K562 (cell line): ENCODE measurements around the gene RAB3D. TPM values are rescaled to one million over a fixed set of nuclear protein-coding genes. Genes with fewer than 3 reads are reported as not detected.

Source experiments
- ATAC-seq: fragments of 200-7000 bp; cut with Tn5 transposase; 3 replicates; pipeline ENCODE4 v1.9.1; 2020; ENCODE audit warnings: moderate library complexity
- BruUV-seq: library from RNA; stranded (reverse); fragments of 400-500 nt; replicated peaks from 2 replicates; lab custom pipeline; 2021; lab: Mats Ljungman, UMichigan
- CTCF ChIA-PET: fragments of 300-600 bp; formaldehyde crosslinking; extraction: SDS; loops from one replicate; lab custom pipeline; 2021; ENCODE audit warnings: low intra/inter-chr PET ratio; lab: Yijun Ruan, JAX
- POLR2A ChIA-PET: fragments of 300-600, 350-650 bp; sonication (Branson Sonifier 250); formaldehyde crosslinking; extraction: SDS; loops from one replicate; lab custom pipeline; 2021; ENCODE audit warnings: antibody characterized with exemption, inconsistent platforms; lab: Yijun Ruan, JAX
- DNase-seq, 4 experiments: peaks; one replicate each; pipeline versions ENCODE4 v3.0.0 to v3.0.0-alpha.2; 2011 to 2018; ENCODE audit warnings: low spot score in 3 of 4, mixed read lengths in 3 of 4; ENCODE audit errors: extremely low read depth in 1 of 4
- FAIRE-seq: peaks from 2 replicates; lab custom pipeline; 2011; peaks lifted over from hg19 to GRCh38; lab: Jason Lieb, UNC
- H2AFZ ChIP-seq: 2 replicates; pipeline ENCODE4 v1.6.0; 2011; ENCODE audit warnings: low read depth, low read length, control low read depth, inconsistent platforms
- H3K27ac ChIP-seq: fragments of 200-600 bp; 3 replicates; pipeline ENCODE4 v1.8.0; 2011; ENCODE audit warnings: low read depth, mild to moderate bottlenecking, control low read depth, inconsistent platforms, low read length, moderate library complexity, mixed read lengths; ENCODE audit errors: extremely low read depth
- H3K27me3 ChIP-seq, 2 experiments: fragments of 300-600 bp in 1 of 2; 2 replicates in 1 of 2; 3 replicates in 1 of 2; pipeline versions ENCODE4 v1.6.0 to v1.8.0; 2011; ENCODE audit warnings: inconsistent platforms in 2 of 2, low read length in 2 of 2, mild to moderate bottlenecking in 1 of 2, mixed read lengths in 1 of 2, moderate library complexity in 1 of 2; ENCODE audit not compliant: control insufficient read depth in 2 of 2, insufficient read depth in 2 of 2
- H3K36me3 ChIP-seq: fragments of 300-600 bp; 3 replicates; pipeline ENCODE4 v1.8.0; 2011; ENCODE audit warnings: mild to moderate bottlenecking, low read length, inconsistent platforms; ENCODE audit not compliant: control insufficient read depth, insufficient read depth
- H3K4me1 ChIP-seq, 2 experiments: fragments of 200-600 bp in 1 of 2; replicated peaks in 1 of 2; 2 replicates in 1 of 2; 3 replicates in 1 of 2; pipeline versions ENCODE4 v1.5.1 to v1.8.0; 2011; ENCODE audit warnings: inconsistent platforms in 2 of 2, low read length in 2 of 2, mild to moderate bottlenecking in 1 of 2, mixed read lengths in 1 of 2, moderate library complexity in 1 of 2; ENCODE audit not compliant: control insufficient read depth in 2 of 2, insufficient read depth in 2 of 2
- H3K4me2 ChIP-seq: 2 replicates; pipeline ENCODE4 v1.6.1; 2011; ENCODE audit warnings: low read length, control low read depth, inconsistent platforms, mixed read lengths; ENCODE audit not compliant: insufficient read depth
- H3K4me3 ChIP-seq: fragments of 200-600 bp; sonication (generic), shearing (Covaris generic); 2 replicates; pipeline ENCODE4 v1.5.1; 2016; ENCODE audit warnings: control low read depth, inconsistent platforms
- H3K79me2 ChIP-seq: fragments of 200-600 bp; 3 replicates; pipeline ENCODE4 v1.8.0; 2011; ENCODE audit warnings: low read length, inconsistent platforms; ENCODE audit not compliant: control insufficient read depth, insufficient read depth
- H3K9ac ChIP-seq, 2 experiments: 2 replicates each; pipeline versions ENCODE4 v1.6.0 to v1.6.1; 2011; ENCODE audit warnings: low read depth in 2 of 2, low read length in 2 of 2, control low read depth in 1 of 2, inconsistent platforms in 1 of 2, mild to moderate bottlenecking in 1 of 2, mixed read lengths in 1 of 2; ENCODE audit not compliant: insufficient read depth in 1 of 2
- H3K9me1 ChIP-seq: one replicate; pipeline ENCODE4 v1.6.0; 2011; ENCODE audit warnings: inconsistent platforms, mild to moderate bottlenecking, low read length, moderate library complexity; ENCODE audit not compliant: control insufficient read depth, insufficient read depth
- H3K9me3 ChIP-seq: replicated peaks from 2 replicates; pipeline ENCODE4 v1.5.1; 2011; ENCODE audit warnings: low read depth, low read length, inconsistent platforms; ENCODE audit not compliant: control insufficient read depth, insufficient read depth
- H4K20me1 ChIP-seq: replicated peaks from 2 replicates; pipeline ENCODE4 v1.6.1; 2011; ENCODE audit warnings: low read length, inconsistent platforms, mixed read lengths; ENCODE audit not compliant: control insufficient read depth, insufficient read depth
- ARID3B ChIP-seq: fragments of 250-450 bp; sonication (Bioruptor Pico); IDR thresholded peaks from 2 replicates; pipeline ENCODE4 v1.4.0; 2020; ENCODE audit warnings: borderline replicate concordance
- CHD1 ChIP-seq: fragments of 200-600 bp; sonication (generic); IDR thresholded peaks from one replicate; pipeline ENCODE4 v1.6.1; 2012; ENCODE audit warnings: mild to moderate bottlenecking, moderate library complexity, low read length, inconsistent platforms
- CTBP1 ChIP-seq: fragments of 450-650 bp; IDR thresholded peaks from 2 replicates; pipeline ENCODE4 v1.6.1; 2016; ENCODE audit warnings: borderline replicate concordance
- PHF8 ChIP-seq: fragments of 200-600 bp; sonication (generic); IDR thresholded peaks from 2 replicates; pipeline ENCODE4 v1.6.1; 2012; ENCODE audit warnings: mixed run types, mild to moderate bottlenecking, inconsistent platforms, low read length, moderate library complexity, borderline replicate concordance
- SAP30 ChIP-seq: fragments of 200-600 bp; sonication (generic); IDR thresholded peaks from 2 replicates; pipeline ENCODE4 v1.6.1; 2012; ENCODE audit warnings: borderline replicate concordance, low read depth, mild to moderate bottlenecking, moderate library complexity, low read length, control low read depth, inconsistent platforms; ENCODE audit not compliant: insufficient read depth, poor library complexity, severe bottlenecking
- SMARCA4 ChIP-seq: fragments of 450-650 bp; IDR thresholded peaks from 2 replicates; pipeline ENCODE4 v1.6.1; 2016
- ZC3H11A ChIP-seq: IDR thresholded peaks from 2 replicates; pipeline ENCODE4 v1.6.1; 2012; ENCODE audit warnings: low read depth, low read length, improper control_type of control experiment
- ZC3H4 ChIP-seq: sonication (generic); formaldehyde crosslinking; IDR thresholded peaks from 2 replicates; pipeline ENCODE4 v1.9.0; 2021; ENCODE audit warnings: missing genetic modification reagents, borderline replicate concordance
- ZFX ChIP-seq: sonication (generic); formaldehyde crosslinking; IDR thresholded peaks from 2 replicates; pipeline ENCODE4 v1.8.0; 2022; ENCODE audit warnings: mild to moderate bottlenecking, missing genetic modification reagents, moderate library complexity
- ZNF121 ChIP-seq: sonication (generic); formaldehyde crosslinking; conservative IDR thresholded peaks from 2 replicates; pipeline ENCODE4 v1.8.0; 2022; ENCODE audit warnings: missing genetic modification reagents
- ZNF197 ChIP-seq: fragments of 200-800 bp; sonication (Bioruptor generic); IDR thresholded peaks from 2 replicates; pipeline ENCODE4 v1.6.1; 2016; ENCODE audit warnings: low read depth, missing genetic modification characterization, missing compliant biosample characterization
- ZNF512 ChIP-seq: IDR thresholded peaks from 2 replicates; pipeline ENCODE4 v1.6.1; 2016; ENCODE audit warnings: missing genetic modification characterization, missing compliant biosample characterization
- WGBS: fragments of 100-300 bp; shearing (Covaris generic); methylation state at CpG from one replicate; pipeline ENCODE4 v1.1.6; 2016; ENCODE audit warnings: low coverage, mixed read lengths; ENCODE audit not compliant: insufficient coverage; ENCODE audit errors: missing lambda C conversion rate; 5-methylcytosine and 5-hydroxymethylcytosine counted together
- in situ Hi-C: fragments of 300-500 bp; cut with MboI; formaldehyde crosslinking; loops from 4 replicates; pipeline ENCODE4 v1.15.0; 2018; ENCODE audit warnings: inconsistent platforms, mixed read lengths
- intact Hi-C: fragments of 100-400 bp; cut with micrococcal nuclease; formaldehyde crosslinking; loops from 2 replicates; pipeline ENCODE4 v1.14.2; 2022
- polyA plus RNA-seq, 8 experiments: library from polyadenylated mRNA; depleted of rRNA in 4 of 8; stranded (reverse) in 5 of 8; unstranded in 3 of 8; fragments of >200 nt; fragmentation: Nextera tagmentation in 2 of 8; fragmentation: Illumina TruSeq in 1 of 8; extraction: Ambion mirVana in 2 of 8; extraction: Trizol in 1 of 8; gene quantifications; 2 replicates each; pipeline versions ENCODE4 v1.2.1 to v1.2.3, GENCODE V29; 2011 to 2014; ENCODE audit warnings: inconsistent platforms in 1 of 8, missing spikeins in 1 of 8
- total RNA-seq, 7 experiments: library from RNA; depleted of rRNA in 6 of 7; stranded (reverse); fragments of >200 nt in 6 of 7; fragmentation: Illumina TruSeq in 2 of 7; extraction: Trizol in 2 of 7; gene quantifications; 2 replicates each; pipeline versions ENCODE4 v1.2.1 to v1.2.3, GENCODE V29; 2011 to 2021; ENCODE audit warnings: low replicate concordance in 1 of 7

RAB3D gene
- total and polyA plus RNA-seq, 9 of the 15 experiments (the other 6 are each of a cell fraction or from before 2014, with no cell fraction given), result 0.34 to 3.3 (median 1.3) TPM

- POLR2A ChIA-PET, result no interaction called here
These were observed 47.9 kb upstream of the RAB3D start for GRCh38 chr19:11387162-11388034.

DNA sequence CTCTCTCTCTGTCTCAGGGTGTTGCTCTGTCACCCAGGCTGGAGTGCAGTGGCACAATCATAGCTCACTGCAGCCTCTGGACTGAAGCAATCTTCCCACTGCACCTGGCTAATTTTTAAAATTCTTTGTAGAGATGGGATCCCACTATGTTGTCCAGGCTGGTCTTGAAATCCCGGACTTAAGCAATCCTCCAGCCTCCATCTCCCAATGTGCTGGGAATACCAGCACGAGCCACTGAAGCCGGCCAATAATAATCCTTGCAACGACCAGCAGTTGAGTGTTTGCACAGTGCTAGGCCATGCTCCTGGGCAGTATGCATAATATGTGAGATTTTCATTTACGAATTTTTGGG is 45.3 kb upstream of the RAB3D start:
- H3K4me3 ChIP-seq, result no peak overlapping the region
- FAIRE-seq, result peak; percentile 19
- peaks cover 8 to 46% of the 10 kb centered on the region in 2 experiments; a peak in 3 of 5 replicates for H3K4me1 ChIP-seq
- peaks cover 16% of the 10 kb centered on the region; the same call in 2 of the 3 replicates for H3K79me2 ChIP-seq
- no peaks in the 10 kb centered on the region for H3K9me3 ChIP-seq
- intact Hi-C loops, result loop anchor here (1.0 to 5.0 kb wide), 3 partner anchors 51 to 98 kb away; partner anchors contain the start of genes ELAVL3, ODAD3 and PRKCSH
- peaks cover 24% of the 10 kb centered on the region for H3K36me3 ChIP-seq
- DNase-seq, result no peak
- no peak overlapping the region; the same call in 2 of the 3 replicates for H3K27ac ChIP-seq
- peaks cover 3% of the 10 kb centered on the region for H3K9me1 ChIP-seq
- WGBS, result 60% methylated on average over 5 of the region's 5 CpGs
- ChIA-PET POLR2A (interaction anchor here (2.8 kb wide), 1 partner anchor 10 kb away, joined by 20 read pairs; the partner anchor contains the start of gene SWSAP1), CTCF (interaction anchor here (0.6 kb wide), 1 partner anchor 10 kb away, joined by 3 read pairs; the partner anchor contains the start of gene SWSAP1)
- no peaks in the 10 kb centered on the region for H4K20me1 ChIP-seq
- no peak overlapping the region for H3K9ac ChIP-seq
- no TSS peak for BruUV-seq
- H3K4me2 ChIP-seq, result peak overlapping the region; percentile 90; the same call in 1 of the 2 replicates
- no peaks in the 10 kb centered on the region for H3K27me3 ChIP-seq
- peak overlapping the region; percentile 86 for H2AFZ ChIP-seq
- no peak for ATAC-seq
- in situ Hi-C loops, result no loop called here
- TF ChIP-seq SAP30 (no peak), ZNF512 (tag) (peak; percentile 8), PHF8 (no peak), CTBP1 (no peak), ARID3B (no peak), CHD1 (no peak), ZC3H4 (no peak), SMARCA4 (0 out of 2 replicates have a peak, but pooled peaks have one; percentile 3), ZNF121 (peak; percentile 85)

More at GRCh38 chr19:11387162-11388034, 47.9 kb upstream of the RAB3D start:
- FAIRE-seq (no peak), ATAC-seq (no peak), DNase-seq (no peak)
- no peaks in the 10 kb centered on the region for H3K36me3 ChIP-seq
- no peak for TF ChIP-seq ZFX
- TF ChIP-seq ZC3H11A, result no peak
- TF ChIP-seq ZNF197 (CRISPR knock-in tag), result no peak
- H3K79me2 ChIP-seq, result peaks cover 8% of the 10 kb centered on the region; the same call in 2 of the 3 replicates
- no TSS peak for BruUV-seq
- H3K4me1 ChIP-seq, result peaks cover 8 to 27% of the 10 kb centered on the region in 2 experiments; a peak in 3 of 5 replicates
- 71% methylated on average over 19 of the region's 19 CpGs for WGBS
- CTCF ChIA-PET, result no interaction called here
- no peaks in the 10 kb centered on the region for H4K20me1 ChIP-seq
- peaks cover 3% of the 10 kb centered on the region; the same call in 1 of the 2 replicates for H3K9me3 ChIP-seq
- H3K4me2 ChIP-seq, result no peak overlapping the region
- no peaks in the 10 kb centered on the region for H3K9me1 ChIP-seq
- in situ Hi-C loops, result no loop called here
- no peak overlapping the region for H3K4me3 ChIP-seq
- intact Hi-C loops, result no loop called here
- H3K27ac ChIP-seq, result no peak overlapping the region
- no peaks in the 10 kb centered on the region for H3K27me3 ChIP-seq
- no peak overlapping the region for H3K9ac ChIP-seq
- 0 out of 2 replicates have a peak overlapping the region, but pooled peaks have one; percentile 22 for H2AFZ ChIP-seq
